Adrenal gland (tissue), 5 donors: Measurements from ENCODE around the gene LRP2.

Source experiments
- CTCF ChIP-seq, 6 experiments: fragments of 450-650 bp in 4 of 6; fragments of 200-600 bp in 2 of 6; sonication (generic) in 1 of 6; IDR thresholded peaks; 1 replicate in 5 of 6; 2 replicates in 1 of 6; pipeline versions ENCODE4 v1.5.1 to v1.8.0; 2016 to 2021; ENCODE audit warnings: antibody characterized with exemption in 6 of 6, mild to moderate bottlenecking in 2 of 6, moderate library complexity in 1 of 6
- POLR2A ChIP-seq, 2 donors: fragments of 450-650 bp; IDR thresholded peaks; one replicate each; pipeline ENCODE4 v1.6.1; 2017; ENCODE audit warnings: antibody characterized with exemption in 2 of 2, mild to moderate bottlenecking in 2 of 2, moderate library complexity in 1 of 2
- donor health status: DM: no; HTN: no; CAD: no.

GRCh38 chr2:169372561-169372960 lies 10.2 kb upstream of the LRP2 start:
- no peak for TF ChIP-seq CTCF (IDR thresholded peaks at IDR 0.05)
- no peak for TF ChIP-seq POLR2A (IDR thresholded peaks at IDR 0.05)
